HepG2 (cell line): ENCODE measurements around the gene ASTN2.

Source experiments
- CCDC6 ChIP-seq: sonication (generic); formaldehyde crosslinking; IDR thresholded peaks from 2 replicates; pipeline ENCODE4 v1.8.1; 2022; ENCODE audit warnings: mild to moderate bottlenecking, missing genetic modification reagents, moderate library complexity
- CHD2 ChIP-seq: IDR thresholded peaks from 2 replicates; pipeline ENCODE4 v1.6.1; 2011; ENCODE audit warnings: low read depth, low read length, improper control_type of control experiment
- CREM ChIP-seq, 2 experiments: sonication (generic) in 1 of 2; formaldehyde crosslinking in 1 of 2; IDR thresholded peaks; 2 replicates each; pipeline versions ENCODE4 v1.4.0 to v1.6.1; 2016 to 2020; ENCODE audit warnings: antibody characterized with exemption in 1 of 2, mild to moderate bottlenecking in 1 of 2, missing genetic modification reagents in 1 of 2
- CTCF ChIP-seq: sonication (generic); formaldehyde crosslinking; IDR thresholded peaks from 2 replicates; pipeline ENCODE4 v1.5.0; 2020; ENCODE audit warnings: mild to moderate bottlenecking, missing genetic modification reagents, moderate library complexity
- ESRRA ChIP-seq: sonication (generic); formaldehyde crosslinking; IDR thresholded peaks from 2 replicates; pipeline ENCODE4 v1.5.1; 2020; ENCODE audit warnings: mild to moderate bottlenecking, low read depth, missing genetic modification reagents
- FIP1L1 ChIP-seq: fragments of 200-400 bp; formaldehyde crosslinking; IDR thresholded peaks from 2 replicates; pipeline ENCODE4 v1.6.1; 2018; ENCODE audit warnings: low read depth, mild to moderate bottlenecking, low read length, moderate library complexity, borderline replicate concordance; ENCODE audit not compliant: insufficient read depth
- FOSL2 ChIP-seq: sonication (generic); formaldehyde crosslinking; IDR thresholded peaks from 2 replicates; pipeline ENCODE4 v1.4.0; 2020; ENCODE audit warnings: missing genetic modification reagents
- FOXK2 ChIP-seq: fragments of 450-650 bp; IDR thresholded peaks from 2 replicates; pipeline ENCODE4 v1.6.1; 2016
- MAX ChIP-seq: IDR thresholded peaks from 2 replicates; pipeline ENCODE4 v1.6.1; 2012; ENCODE audit warnings: inconsistent platforms
- NBN ChIP-seq: fragments of 450-650 bp; conservative IDR thresholded peaks from 2 replicates; pipeline ENCODE4 v1.6.1; 2017
- TSC22D2 ChIP-seq: sonication (generic); formaldehyde crosslinking; IDR thresholded peaks from 2 replicates; pipeline ENCODE4 v1.5.1; 2020; ENCODE audit warnings: missing genetic modification reagents, mild to moderate bottlenecking, borderline replicate concordance

GRCh38 chr9:117296453-117296852, 118.4 kb downstream of the ASTN2 start:
- TF ChIP-seq CREM (IDR thresholded peaks at IDR 0.05) (no peak), CREM (CRISPR knock-in tag; IDR thresholded peaks at IDR 0.05) (no peak), TSC22D2 (CRISPR knock-in tag) (no peak), NBN (no peak), MAX (no peak), CHD2 (no peak), FOXK2 (no peak), CCDC6 (no peak), FIP1L1 (no peak), ESRRA (CRISPR knock-in tag) (no peak), FOSL2 (CRISPR knock-in tag) (no peak), CTCF (no peak)
